Thyroid gland (tissue), 4 donors: Measurements from ENCODE around the gene EFNB3.

Experiments
- POLR2A ChIP-seq, 2 donors: fragments of 450-650 bp; IDR thresholded peaks; one replicate each; pipeline ENCODE4 v1.6.1; 2017; ENCODE audit warnings: antibody characterized with exemption in 2 of 2, mild to moderate bottlenecking in 2 of 2, moderate library complexity in 1 of 2
- TF ChIP-seq, protein P1 (sequence below), 6 experiments: fragments of 200-600 bp in 3 of 6; fragments of 450-650 bp in 3 of 6; sonication (generic) in 3 of 6; IDR thresholded peaks; one replicate each; pipeline ENCODE4 v1.5.1; 2016 to 2019; ENCODE audit warnings: antibody characterized with exemption in 6 of 6, mild to moderate bottlenecking in 2 of 6, inconsistent platforms in 1 of 6, moderate library complexity in 1 of 6

DNA sequence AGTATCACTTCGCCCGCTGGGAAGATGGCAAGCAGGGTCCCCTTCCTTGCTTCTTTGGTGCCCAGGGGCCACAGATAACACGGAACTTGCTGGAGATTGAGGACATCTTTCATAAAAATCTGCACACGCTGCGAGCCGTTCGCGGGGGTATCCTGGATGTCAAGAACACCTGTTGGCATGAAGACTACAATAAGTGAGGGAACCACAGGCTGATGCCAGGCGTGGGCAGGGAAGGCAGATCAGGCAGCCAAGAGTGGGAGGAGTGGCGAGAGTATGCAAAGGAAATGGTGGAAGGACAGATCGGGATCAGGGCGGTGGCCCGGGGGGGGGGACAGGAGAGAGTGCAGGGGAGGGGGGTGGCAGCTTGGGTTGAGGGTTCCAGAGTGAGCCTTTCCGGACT, 34.7 kb downstream of the EFNB3 start:
- TF ChIP-seq, protein P1, sequence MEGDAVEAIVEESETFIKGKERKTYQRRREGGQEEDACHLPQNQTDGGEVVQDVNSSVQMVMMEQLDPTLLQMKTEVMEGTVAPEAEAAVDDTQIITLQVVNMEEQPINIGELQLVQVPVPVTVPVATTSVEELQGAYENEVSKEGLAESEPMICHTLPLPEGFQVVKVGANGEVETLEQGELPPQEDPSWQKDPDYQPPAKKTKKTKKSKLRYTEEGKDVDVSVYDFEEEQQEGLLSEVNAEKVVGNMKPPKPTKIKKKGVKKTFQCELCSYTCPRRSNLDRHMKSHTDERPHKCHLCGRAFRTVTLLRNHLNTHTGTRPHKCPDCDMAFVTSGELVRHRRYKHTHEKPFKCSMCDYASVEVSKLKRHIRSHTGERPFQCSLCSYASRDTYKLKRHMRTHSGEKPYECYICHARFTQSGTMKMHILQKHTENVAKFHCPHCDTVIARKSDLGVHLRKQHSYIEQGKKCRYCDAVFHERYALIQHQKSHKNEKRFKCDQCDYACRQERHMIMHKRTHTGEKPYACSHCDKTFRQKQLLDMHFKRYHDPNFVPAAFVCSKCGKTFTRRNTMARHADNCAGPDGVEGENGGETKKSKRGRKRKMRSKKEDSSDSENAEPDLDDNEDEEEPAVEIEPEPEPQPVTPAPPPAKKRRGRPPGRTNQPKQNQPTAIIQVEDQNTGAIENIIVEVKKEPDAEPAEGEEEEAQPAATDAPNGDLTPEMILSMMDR (IDR thresholded peaks at IDR 0.05) = no peak
- TF ChIP-seq POLR2A (IDR thresholded peaks at IDR 0.05) = no peak
